SK-N-SH (cell line): ENCODE measurements around the gene SH3PXD2A. TPM values are rescaled to one million over a fixed set of nuclear protein-coding genes. Genes with fewer than 3 reads are reported as not detected.

Experiments used
- CTCF ChIA-PET: fragments of 300-600, 350-600 bp; formaldehyde crosslinking; extraction: SDS; loops from one replicate; lab custom pipeline; 2021; lab: Yijun Ruan, JAX
- POLR2A ChIA-PET: fragments of 350-600 bp; sonication (Branson Sonifier 250); formaldehyde crosslinking; extraction: SDS; loops from one replicate; lab custom pipeline; 2020; ENCODE audit warnings: antibody characterized with exemption, inconsistent platforms; lab: Yijun Ruan, JAX
- DNase-seq: peaks from one replicate; pipeline ENCODE4 v3.0.0; 2012
- H2AFZ ChIP-seq: fragments of 200-600 bp; sonication (generic); 2 replicates; pipeline ENCODE4 v1.8.1; 2016; ENCODE audit warnings: antibody characterized with exemption, mild to moderate bottlenecking, low read depth
- H3F3A ChIP-seq: fragments of 200-600 bp; sonication (generic); replicated peaks from 2 replicates; pipeline ENCODE3; 2016; ENCODE audit warnings: antibody characterized with exemption, mild to moderate bottlenecking; ENCODE audit not compliant: insufficient read depth
- H3K27ac ChIP-seq, 2 experiments: fragments of 200-500 bp in 1 of 2; fragments of 200-600 bp in 1 of 2; sonication (Bioruptor generic) in 1 of 2; sonication (generic), shearing (Covaris generic) in 1 of 2; 2 replicates each; pipeline versions ENCODE4 v1.5.1 to v1.6.1; 2014 to 2016; ENCODE audit warnings: low read depth in 2 of 2, inconsistent platforms in 1 of 2, low read length in 1 of 2, mild to moderate bottlenecking in 1 of 2, mixed read lengths in 1 of 2
- H3K27me3 ChIP-seq: fragments of 200-600 bp; sonication (generic), shearing (Covaris generic); 2 replicates; pipeline ENCODE4 v1.6.1; 2016; ENCODE audit warnings: mixed run types; ENCODE audit not compliant: insufficient read depth
- H3K36me3 ChIP-seq, 2 experiments: fragments of 200-500 bp in 1 of 2; fragments of 200-600 bp in 1 of 2; sonication (Bioruptor generic) in 1 of 2; sonication (generic) in 1 of 2; replicated peaks in 1 of 2; 2 replicates each; pipeline versions ENCODE3 to v1.5.1; 2014 to 2016; ENCODE audit warnings: low read length in 1 of 2, mild to moderate bottlenecking in 1 of 2; ENCODE audit not compliant: insufficient read depth in 2 of 2, control insufficient read depth in 1 of 2
- H3K4me1 ChIP-seq, 2 experiments: fragments of 200-500 bp in 1 of 2; fragments of 200-600 bp in 1 of 2; sonication (Bioruptor generic) in 1 of 2; sonication (generic), shearing (Covaris generic) in 1 of 2; 2 replicates each; pipeline versions ENCODE4 v1.5.1 to v1.6.1; 2014 to 2016; ENCODE audit warnings: low read depth in 1 of 2, low read length in 1 of 2, mixed run types in 1 of 2; ENCODE audit not compliant: insufficient read depth in 2 of 2, control insufficient read depth in 1 of 2
- H3K4me2 ChIP-seq: fragments of 200-600 bp; sonication (generic), shearing (Covaris generic); 2 replicates; pipeline ENCODE4 v1.6.1; 2017; ENCODE audit warnings: mixed run types
- H3K4me3 ChIP-seq, 2 experiments: fragments of 200-500 bp in 1 of 2; fragments of 200-600 bp in 1 of 2; sonication (Bioruptor generic) in 1 of 2; sonication (generic), shearing (Covaris generic) in 1 of 2; 2 replicates each; pipeline versions ENCODE4 v1.5.1 to v1.8.1; 2014 to 2016; ENCODE audit warnings: low read depth in 2 of 2, inconsistent platforms in 1 of 2, low read length in 1 of 2, mild to moderate bottlenecking in 1 of 2, mixed read lengths in 1 of 2, moderate library complexity in 1 of 2
- H3K79me2 ChIP-seq: fragments of 200-600 bp; sonication (generic); 2 replicates; pipeline ENCODE4 v1.8.1; 2017; ENCODE audit warnings: mild to moderate bottlenecking; ENCODE audit not compliant: insufficient read depth
- H3K9ac ChIP-seq: fragments of 200-600 bp; sonication (generic); 2 replicates; pipeline ENCODE4 v1.6.1; 2017; ENCODE audit warnings: mixed run types
- H3K9me2 ChIP-seq: fragments of 200-600 bp; sonication (generic); 2 replicates; pipeline ENCODE4 v1.6.1; 2017; ENCODE audit warnings: mixed run types
- H3K9me3 ChIP-seq: fragments of 200-600 bp; sonication (generic); 2 replicates; pipeline ENCODE4 v1.6.1; 2017; ENCODE audit warnings: mixed run types, mild to moderate bottlenecking, moderate library complexity
- H4K20me1 ChIP-seq: fragments of 200-600 bp; sonication (generic); 2 replicates; pipeline ENCODE4 v1.6.1; 2017; ENCODE audit warnings: mild to moderate bottlenecking, mixed run types; ENCODE audit not compliant: insufficient read depth
- CHD2 ChIP-seq: fragments of 150-350 bp; IDR thresholded peaks from 2 replicates; pipeline ENCODE4 v1.6.1; 2018; ENCODE audit warnings: low read length; ENCODE audit not compliant: partially characterized antibody
- ELF1 ChIP-seq: IDR thresholded peaks from 2 replicates; pipeline ENCODE4 v1.4.0; 2012
- EP300 ChIP-seq, 2 experiments: IDR thresholded peaks; 2 replicates each; pipeline versions ENCODE4 v1.4.0 to v1.6.1; 2012; ENCODE audit warnings: borderline replicate concordance in 1 of 2, low read depth in 1 of 2, low read length in 1 of 2
- FOXJ3 ChIP-seq: sonication (generic); formaldehyde crosslinking; IDR thresholded peaks from 2 replicates; pipeline ENCODE4 v1.5.1; 2020; ENCODE audit warnings: mild to moderate bottlenecking, missing genetic modification reagents
- GATA2 ChIP-seq: sonication (generic); formaldehyde crosslinking; IDR thresholded peaks from 2 replicates; pipeline ENCODE4 v1.5.0; 2020; ENCODE audit warnings: mild to moderate bottlenecking, missing genetic modification reagents
- MXI1 ChIP-seq: IDR thresholded peaks from 2 replicates; pipeline ENCODE4 v1.6.1; 2012; ENCODE audit warnings: mild to moderate bottlenecking, low read depth, low read length, improper control_type of control experiment
- RCOR1 ChIP-seq: fragments of 150-350 bp; IDR thresholded peaks from 2 replicates; pipeline ENCODE4 v1.6.1; 2017; ENCODE audit warnings: antibody characterized with exemption, low read length
- RXRA ChIP-seq: IDR thresholded peaks from 2 replicates; pipeline ENCODE4 v1.4.0; 2012; ENCODE audit warnings: low read depth, mild to moderate bottlenecking, borderline replicate concordance
- TCF12 ChIP-seq: IDR thresholded peaks from 2 replicates; pipeline ENCODE4 v1.4.0; 2012
- TEAD4 ChIP-seq: IDR thresholded peaks from 2 replicates; pipeline ENCODE4 v1.4.0; 2012; ENCODE audit warnings: mild to moderate bottlenecking, borderline replicate concordance; ENCODE audit not compliant: insufficient read depth
- WGBS: methylation state at CpG from one replicate; pipeline ENCODE4 v1.1.6; 2017; ENCODE audit warnings: low lambda C conversion rate; 5-methylcytosine and 5-hydroxymethylcytosine counted together
- polyA plus RNA-seq, 3 experiments: library from polyadenylated mRNA; depleted of rRNA; stranded (reverse); fragments of >200 nt; gene quantifications; 2 replicates each; pipeline ENCODE4 v1.2.3, GENCODE V29; 2012
- TF ChIP-seq, protein P1 (sequence below): IDR thresholded peaks from 2 replicates; pipeline ENCODE4 v1.4.0; 2012; ENCODE audit warnings: low read depth, borderline replicate concordance
- TF ChIP-seq, protein P2 (sequence below): fragments of 150-350 bp; IDR thresholded peaks from 2 replicates; pipeline ENCODE4 v1.6.1; 2017; ENCODE audit warnings: antibody characterized with exemption, low read length, low read depth, borderline replicate concordance
- TF ChIP-seq, protein P3 (sequence below): IDR thresholded peaks from 2 replicates; pipeline ENCODE4 v1.4.0; 2012; ENCODE audit warnings: low read depth
- TF ChIP-seq, protein P4 (sequence below): IDR thresholded peaks from 2 replicates; pipeline ENCODE4 v1.6.1; 2012; ENCODE audit warnings: mild to moderate bottlenecking, low read depth, low read length, moderate library complexity

Gene SH3PXD2A
- polyA plus RNA-seq, 1 of the 3 experiments (the other 2 are of a cell fraction), result 2.5 TPM

- Histone ChIP-seq H3K4me1 (peaks cover 14 to 61% of the 10 kb centered on the region in 2 experiments; a peak in 3 of 4 replicates), H3F3A (no peaks in the 10 kb centered on the region), H3K9me3 (no peaks in the 10 kb centered on the region), H3K27ac (peak overlapping the region in 1 of 2 experiments; percentile 41; a peak in 2 of 4 replicates), H3K27me3 (no peaks in the 10 kb centered on the region), H3K4me2 (no peak overlapping the region), H3K9me2 (no peaks in the 10 kb centered on the region), H3K4me3 (no peak overlapping the region), H3K36me3 (no peaks in the 10 kb centered on the region), H4K20me1 (no peaks in the 10 kb centered on the region), H3K79me2 (no peaks in the 10 kb centered on the region), H3K9ac (no peak overlapping the region), H2AFZ (no peak overlapping the region)
- DNase-seq, result no peak
- 97% methylated on average over 5 of the region's 5 CpGs for WGBS
- CTCF ChIA-PET, result interaction anchor here (0.7 to 10.9 kb wide), 9 partner anchors 9 to 144 kb away, joined by 3 to 87 read pairs (median 5); partner anchors contain the start of gene SH3PXD2A
- POLR2A ChIA-PET, result interaction anchor here (1.3 kb wide), 1 partner anchor 19 kb away, joined by 3 read pairs; no protein-coding TSS in a partner anchor
- TF ChIP-seq ELF1, result no peak
- no peak for TF ChIP-seq GATA2 (CRISPR knock-in tag)
- no peak for TF ChIP-seq TEAD4
- TF ChIP-seq TCF12, result no peak
Measured at GRCh38 chr10:103729851-103730250, 125.5 kb downstream of the SH3PXD2A start.

GRCh38 chr10:103727991-103728689, 127.2 kb downstream of the SH3PXD2A start:
- Histone ChIP-seq H3F3A (no peaks in the 10 kb centered on the region), H3K27ac (peak overlapping the region in 1 of 2 experiments; percentile 94; a peak in 2 of 4 replicates), H3K4me1 (peaks cover 8 to 62% of the 10 kb centered on the region in 2 experiments; a peak in 3 of 4 replicates), H3K4me2 (no peak overlapping the region), H3K27me3 (no peaks in the 10 kb centered on the region), H3K4me3 (no peak overlapping the region), H3K36me3 (no peaks in the 10 kb centered on the region), H4K20me1 (no peaks in the 10 kb centered on the region), H3K9me3 (no peaks in the 10 kb centered on the region), H2AFZ (no peak overlapping the region), H3K9me2 (no peaks in the 10 kb centered on the region), H3K79me2 (no peaks in the 10 kb centered on the region), H3K9ac (no peak overlapping the region)
- 82% methylated on average over 7 of the region's 7 CpGs for WGBS
- POLR2A ChIA-PET, result no interaction called here
- DNase-seq, result no peak
- TF ChIP-seq RCOR1 (no peak), GATA2 (CRISPR knock-in tag) (0 out of 2 replicates have a peak, but pooled peaks have one; percentile 3), TEAD4 (no peak)
- TF ChIP-seq, protein P1, sequence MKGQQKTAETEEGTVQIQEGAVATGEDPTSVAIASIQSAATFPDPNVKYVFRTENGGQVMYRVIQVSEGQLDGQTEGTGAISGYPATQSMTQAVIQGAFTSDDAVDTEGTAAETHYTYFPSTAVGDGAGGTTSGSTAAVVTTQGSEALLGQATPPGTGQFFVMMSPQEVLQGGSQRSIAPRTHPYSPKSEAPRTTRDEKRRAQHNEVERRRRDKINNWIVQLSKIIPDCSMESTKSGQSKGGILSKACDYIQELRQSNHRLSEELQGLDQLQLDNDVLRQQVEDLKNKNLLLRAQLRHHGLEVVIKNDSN, result no peak
- TF ChIP-seq, protein P2, sequence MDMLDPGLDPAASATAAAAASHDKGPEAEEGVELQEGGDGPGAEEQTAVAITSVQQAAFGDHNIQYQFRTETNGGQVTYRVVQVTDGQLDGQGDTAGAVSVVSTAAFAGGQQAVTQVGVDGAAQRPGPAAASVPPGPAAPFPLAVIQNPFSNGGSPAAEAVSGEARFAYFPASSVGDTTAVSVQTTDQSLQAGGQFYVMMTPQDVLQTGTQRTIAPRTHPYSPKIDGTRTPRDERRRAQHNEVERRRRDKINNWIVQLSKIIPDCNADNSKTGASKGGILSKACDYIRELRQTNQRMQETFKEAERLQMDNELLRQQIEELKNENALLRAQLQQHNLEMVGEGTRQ, result no peak
- CTCF ChIA-PET, result interaction anchor here (1.1 to 10.9 kb wide), 6 partner anchors 9 to 160 kb away, joined by 3 to 87 read pairs (median 6); partner anchors contain the start of gene SH3PXD2A

DNA sequence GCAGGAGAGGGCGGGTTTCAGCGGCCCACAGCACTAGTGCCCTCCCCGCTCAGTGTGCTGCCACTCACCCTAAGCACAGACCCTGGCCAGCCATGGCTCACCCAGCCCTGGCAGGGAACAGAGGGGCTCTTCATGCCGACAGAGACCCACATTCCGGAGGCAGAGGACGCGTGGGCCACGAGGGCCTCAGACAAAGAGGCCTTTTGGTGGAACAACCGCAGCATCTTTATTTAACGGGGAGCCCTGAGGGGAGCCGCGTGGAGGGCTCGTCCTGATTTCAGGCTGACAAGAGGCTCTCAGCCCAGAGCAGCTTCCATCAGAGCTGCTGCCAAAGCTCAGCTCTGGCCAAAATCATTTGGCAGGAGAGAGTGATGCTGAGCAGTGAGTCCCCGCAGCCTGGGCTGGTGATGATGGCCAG, 127.8 kb downstream of the SH3PXD2A start:
- Histone ChIP-seq H3K4me1 (peaks cover 2 to 62% of the 10 kb centered on the region in 2 experiments; a peak in 3 of 4 replicates), H3K4me2 (no peak overlapping the region), H3K79me2 (no peaks in the 10 kb centered on the region), H3K9me2 (no peaks in the 10 kb centered on the region), H3F3A (no peaks in the 10 kb centered on the region), H3K4me3 (no peak overlapping the region), H2AFZ (no peak overlapping the region), H3K36me3 (no peaks in the 10 kb centered on the region), H3K27ac (peak overlapping the region in 1 of 2 experiments; percentile 94; a peak in 2 of 4 replicates), H3K9ac (no peak overlapping the region), H4K20me1 (no peaks in the 10 kb centered on the region), H3K27me3 (no peaks in the 10 kb centered on the region), H3K9me3 (no peaks in the 10 kb centered on the region)
- TF ChIP-seq, protein P3, sequence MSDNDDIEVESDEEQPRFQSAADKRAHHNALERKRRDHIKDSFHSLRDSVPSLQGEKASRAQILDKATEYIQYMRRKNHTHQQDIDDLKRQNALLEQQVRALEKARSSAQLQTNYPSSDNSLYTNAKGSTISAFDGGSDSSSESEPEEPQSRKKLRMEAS, result no peak
- TF ChIP-seq RXRA (no peak), GATA2 (CRISPR knock-in tag) (peak; percentile 49), MXI1 (0 out of 2 replicates have a peak, but pooled peaks have one; percentile 31), FOXJ3 (CRISPR knock-in tag) (0 out of 2 replicates have a peak, but pooled peaks have one; percentile 21), CHD2 (peak; percentile 59), EP300 (IDR thresholded peaks at IDR 0.05; ENCODE audit: borderline replicate concordance in 1 of 2, low read depth in 1 of 2, low read length in 1 of 2) (peak in 1 of 2 experiments; percentile 49; a peak in 2 of 4 replicates)
- TF ChIP-seq, protein P4, sequence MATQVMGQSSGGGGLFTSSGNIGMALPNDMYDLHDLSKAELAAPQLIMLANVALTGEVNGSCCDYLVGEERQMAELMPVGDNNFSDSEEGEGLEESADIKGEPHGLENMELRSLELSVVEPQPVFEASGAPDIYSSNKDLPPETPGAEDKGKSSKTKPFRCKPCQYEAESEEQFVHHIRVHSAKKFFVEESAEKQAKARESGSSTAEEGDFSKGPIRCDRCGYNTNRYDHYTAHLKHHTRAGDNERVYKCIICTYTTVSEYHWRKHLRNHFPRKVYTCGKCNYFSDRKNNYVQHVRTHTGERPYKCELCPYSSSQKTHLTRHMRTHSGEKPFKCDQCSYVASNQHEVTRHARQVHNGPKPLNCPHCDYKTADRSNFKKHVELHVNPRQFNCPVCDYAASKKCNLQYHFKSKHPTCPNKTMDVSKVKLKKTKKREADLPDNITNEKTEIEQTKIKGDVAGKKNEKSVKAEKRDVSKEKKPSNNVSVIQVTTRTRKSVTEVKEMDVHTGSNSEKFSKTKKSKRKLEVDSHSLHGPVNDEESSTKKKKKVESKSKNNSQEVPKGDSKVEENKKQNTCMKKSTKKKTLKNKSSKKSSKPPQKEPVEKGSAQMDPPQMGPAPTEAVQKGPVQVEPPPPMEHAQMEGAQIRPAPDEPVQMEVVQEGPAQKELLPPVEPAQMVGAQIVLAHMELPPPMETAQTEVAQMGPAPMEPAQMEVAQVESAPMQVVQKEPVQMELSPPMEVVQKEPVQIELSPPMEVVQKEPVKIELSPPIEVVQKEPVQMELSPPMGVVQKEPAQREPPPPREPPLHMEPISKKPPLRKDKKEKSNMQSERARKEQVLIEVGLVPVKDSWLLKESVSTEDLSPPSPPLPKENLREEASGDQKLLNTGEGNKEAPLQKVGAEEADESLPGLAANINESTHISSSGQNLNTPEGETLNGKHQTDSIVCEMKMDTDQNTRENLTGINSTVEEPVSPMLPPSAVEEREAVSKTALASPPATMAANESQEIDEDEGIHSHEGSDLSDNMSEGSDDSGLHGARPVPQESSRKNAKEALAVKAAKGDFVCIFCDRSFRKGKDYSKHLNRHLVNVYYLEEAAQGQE, result no peak
- 68% methylated on average over 10 of the region's 14 CpGs for WGBS
- POLR2A ChIA-PET, result no interaction called here
- CTCF ChIA-PET, result interaction anchor here (1.1 to 10.9 kb wide), 5 partner anchors 8 to 160 kb away, joined by 4 to 87 read pairs (median 8); partner anchors contain the start of gene SH3PXD2A
- DNase-seq, result peak; percentile 67
